HG03280 (cell line): ENCODE results near the gene IGF1R.

Experiments used
- ATAC-seq: cut with Tn5 transposase; IDR thresholded peaks from one replicate; pipeline ENCODE4 v1.9.1; 2021; ENCODE audit warnings: mild to moderate bottlenecking, moderate library complexity; ENCODE audit not compliant: unreplicated experiment

IGF1R gene

DNA sequence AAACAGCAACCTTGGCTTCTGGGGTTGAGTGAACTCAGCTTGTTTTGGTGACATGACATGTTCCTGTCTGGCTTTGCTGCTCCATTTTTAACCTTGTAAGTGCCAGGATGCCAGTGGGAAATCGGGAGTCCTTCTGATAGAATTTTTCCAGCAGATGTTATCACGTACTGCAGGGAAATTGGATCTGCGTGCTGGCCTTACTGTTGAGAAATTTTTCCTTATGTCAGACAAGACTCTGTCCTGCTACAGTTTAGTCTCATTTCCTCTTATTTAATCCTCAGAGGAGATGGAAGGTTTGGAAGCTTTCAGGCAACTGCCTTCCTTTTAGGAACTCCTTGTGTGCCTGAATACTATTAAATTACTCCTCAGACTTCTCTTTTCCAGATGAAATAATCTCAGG is 278.7 kb downstream of the IGF1R start:
- no peak for ATAC-seq

DNA sequence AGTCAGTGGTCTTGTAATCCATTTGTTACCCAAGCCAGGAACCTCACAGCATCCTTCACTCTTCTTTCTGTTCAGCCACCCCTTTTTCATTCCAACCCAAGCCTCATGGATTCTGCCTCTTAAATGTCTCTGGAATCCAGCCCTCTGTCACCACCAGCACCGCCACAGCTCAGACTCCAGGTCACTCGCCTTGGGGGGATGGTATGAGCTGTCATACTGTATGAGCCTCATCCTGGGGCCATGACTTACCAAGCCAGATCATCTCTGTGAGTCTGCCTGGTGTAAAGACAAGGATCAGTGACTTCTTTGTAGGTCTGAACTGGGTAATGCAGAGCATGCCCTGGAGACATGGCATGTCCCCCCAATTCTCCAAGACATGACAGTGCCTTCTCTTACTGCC is 279.7 kb downstream of the IGF1R start:
- no peak for ATAC-seq

DNA sequence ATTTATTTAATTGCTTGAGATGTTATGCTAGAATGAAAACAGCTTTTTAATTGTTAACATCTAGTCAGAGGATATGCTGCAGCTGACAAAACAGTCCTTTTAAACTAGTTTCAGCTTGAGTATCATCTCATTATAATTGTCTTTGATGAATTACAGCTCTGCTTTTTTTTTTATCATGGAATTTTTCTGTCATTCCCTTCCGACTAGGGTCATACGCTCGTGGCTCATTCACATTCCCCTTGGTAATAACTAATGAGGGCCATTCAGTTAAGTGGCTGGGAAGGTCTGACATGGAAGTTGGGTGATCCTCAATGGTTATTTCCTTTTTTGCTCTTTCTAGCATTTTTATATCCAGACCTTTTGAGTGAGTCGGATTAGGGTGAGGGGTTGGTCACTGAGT is 282.2 kb downstream of the IGF1R start:
- ATAC-seq = no peak

DNA sequence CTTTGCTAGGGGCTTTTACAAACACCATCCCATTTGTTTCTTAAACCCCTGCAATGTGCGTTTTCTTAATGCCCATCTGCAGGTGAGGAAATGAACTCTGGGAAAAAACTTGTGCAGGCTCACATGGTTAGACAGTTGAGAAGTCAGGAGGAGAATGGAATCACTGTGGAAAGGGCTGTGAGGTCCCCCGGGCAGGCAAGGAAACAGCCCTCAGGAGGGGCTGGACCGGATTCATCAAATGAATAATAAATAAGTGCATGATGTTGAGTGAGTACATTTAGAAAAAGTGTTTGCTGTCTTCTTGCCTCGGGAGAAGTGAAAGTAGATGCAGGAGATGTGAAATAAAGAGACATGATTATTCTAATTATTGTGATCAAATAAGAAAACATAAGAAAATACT is 282.7 kb downstream of the IGF1R start:
- no peak for ATAC-seq

DNA sequence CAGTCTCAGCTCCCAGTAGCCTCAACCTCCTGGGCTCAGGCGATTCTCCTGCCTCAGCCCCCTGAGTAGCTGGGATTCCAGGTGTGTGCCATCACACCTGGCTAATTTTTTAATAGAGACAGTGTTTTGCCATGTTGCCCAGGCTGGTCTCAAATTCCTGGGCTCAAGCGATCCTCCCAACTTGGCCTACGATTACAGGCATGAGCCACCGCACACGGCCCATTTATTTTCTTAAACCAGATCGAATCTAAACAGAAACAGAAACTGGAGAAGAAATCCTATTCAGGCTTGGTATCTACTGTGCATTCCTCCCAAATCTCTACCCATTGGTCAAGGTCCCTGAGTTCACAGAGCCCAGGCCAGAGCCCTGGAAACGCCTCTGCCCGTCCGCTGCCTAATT is 285.1 kb downstream of the IGF1R start:
- ATAC-seq = no peak

DNA sequence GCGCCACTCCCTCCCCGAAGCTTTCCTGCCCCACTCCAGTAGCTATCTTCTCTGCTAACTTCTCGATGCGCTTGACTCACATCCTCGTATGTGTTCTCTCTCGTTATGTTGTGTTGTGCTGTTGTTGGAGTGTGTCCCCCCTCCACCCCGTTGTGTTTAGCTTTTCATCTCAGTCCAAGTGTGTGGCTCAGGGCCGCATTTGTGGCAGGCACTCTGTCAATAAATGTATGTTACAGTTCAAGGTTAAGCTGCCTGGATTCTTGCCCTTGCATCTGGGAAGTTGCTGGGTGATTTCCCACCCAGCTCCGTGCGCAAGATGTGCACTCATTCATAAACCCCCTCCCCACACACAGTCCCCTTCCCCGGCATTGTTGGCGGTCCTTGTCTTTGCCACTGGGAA is 287.4 kb downstream of the IGF1R start:
- no peak for ATAC-seq

DNA sequence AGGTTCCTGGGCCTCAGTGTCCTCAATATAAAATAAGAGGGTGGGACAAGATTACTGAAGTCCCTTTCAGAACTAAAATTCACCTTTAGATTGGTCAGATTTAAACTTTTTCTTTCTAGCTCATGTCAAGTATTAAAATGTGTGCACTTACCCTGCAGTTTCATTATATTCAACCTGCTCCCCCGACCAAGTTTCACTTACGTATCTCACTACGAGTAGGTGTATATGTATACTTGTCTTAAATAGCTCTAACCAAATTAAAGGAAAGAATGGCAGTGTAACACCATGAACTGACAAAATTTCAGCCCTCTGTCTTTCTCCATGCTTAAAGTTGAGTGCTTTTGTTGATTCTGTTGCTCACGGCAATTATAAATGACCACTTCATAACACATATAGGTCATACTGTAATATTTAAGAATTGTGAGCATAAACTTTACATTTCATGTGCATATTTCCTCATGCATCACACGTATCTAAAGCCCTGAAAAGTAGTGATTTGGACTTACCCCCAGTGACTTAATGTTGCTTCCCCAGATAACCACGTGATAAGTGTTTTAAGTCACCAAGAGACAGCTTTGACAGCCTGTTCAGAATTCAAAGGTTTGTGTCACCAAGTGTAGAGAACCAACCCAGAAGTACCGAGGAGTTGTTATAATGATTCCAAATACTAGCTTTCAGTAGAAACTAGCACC is 289.2 kb downstream of the IGF1R start:
- peak; percentile 84 for ATAC-seq

DNA sequence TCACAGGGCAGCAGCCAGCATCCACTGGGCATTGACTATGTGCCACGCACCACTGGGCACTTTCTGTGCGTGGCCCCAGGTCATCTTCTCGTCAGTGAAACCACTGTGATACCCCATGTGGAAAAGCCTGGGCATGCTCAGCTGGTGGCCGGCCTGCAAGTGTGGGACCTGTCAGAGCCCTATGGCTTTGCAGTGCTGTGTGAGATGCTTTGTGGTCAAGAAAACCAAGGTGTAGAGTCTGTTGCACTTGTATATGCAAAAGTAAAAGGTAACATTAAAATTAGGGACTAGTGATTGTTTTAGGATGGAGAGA is 289.7 kb downstream of the IGF1R start:
- ATAC-seq = peak; percentile 34

DNA sequence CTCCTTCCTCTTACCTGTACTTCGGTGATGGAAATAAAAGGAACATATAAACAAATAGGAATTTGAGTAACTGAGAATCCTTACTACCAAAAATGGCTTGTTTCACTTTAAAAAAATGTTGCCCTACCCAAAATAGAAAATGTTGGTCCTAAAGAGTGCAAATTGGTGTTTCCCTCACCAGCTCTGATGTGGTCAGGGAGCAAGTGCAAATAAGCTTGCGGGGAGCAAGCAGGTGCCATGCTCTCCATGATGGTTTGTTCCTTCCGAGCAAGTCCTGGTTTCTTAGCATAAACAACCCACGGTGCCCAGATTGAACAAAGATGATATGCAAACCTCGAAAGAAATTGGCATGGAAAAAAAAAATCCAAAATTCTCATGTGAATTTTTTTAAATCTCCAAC is 290.5 kb downstream of the IGF1R start:
- ATAC-seq = no peak

DNA sequence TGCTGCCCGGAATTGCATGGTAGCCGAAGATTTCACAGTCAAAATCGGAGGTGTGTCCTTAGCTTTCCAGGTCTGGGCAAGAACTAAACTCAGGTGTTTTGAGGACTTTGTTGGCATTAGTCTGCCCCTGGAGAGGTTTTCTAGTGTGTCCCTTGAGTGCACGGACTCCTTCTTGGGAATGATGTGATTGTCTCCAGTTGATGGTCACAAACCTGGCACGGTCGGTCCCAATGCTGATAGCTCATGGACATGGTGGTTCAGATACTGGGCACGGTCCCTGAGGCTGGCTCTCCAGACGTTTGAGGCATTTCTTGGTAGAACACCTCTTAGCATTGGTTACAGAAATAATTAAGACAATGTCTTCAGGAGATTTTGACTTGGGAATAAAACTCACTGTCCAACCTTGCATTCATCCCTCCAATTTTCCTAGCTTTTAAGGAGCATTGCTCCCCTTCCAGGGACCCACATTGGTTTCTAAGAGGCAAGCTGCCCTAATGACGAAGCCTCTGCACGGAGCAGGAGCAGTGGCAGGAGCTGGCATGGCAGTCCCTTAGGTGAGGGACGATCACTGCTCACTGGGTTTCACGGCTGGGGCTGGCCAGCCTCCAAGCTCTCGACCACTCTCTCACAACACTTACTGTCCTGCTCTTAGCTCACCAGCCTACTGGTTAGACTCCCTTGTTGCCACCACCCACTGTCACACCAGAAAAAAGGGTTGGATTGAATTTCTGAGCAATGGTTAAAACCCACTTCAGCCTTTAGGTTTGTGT is 291.2 kb downstream of the IGF1R start:
- no peak for ATAC-seq

DNA sequence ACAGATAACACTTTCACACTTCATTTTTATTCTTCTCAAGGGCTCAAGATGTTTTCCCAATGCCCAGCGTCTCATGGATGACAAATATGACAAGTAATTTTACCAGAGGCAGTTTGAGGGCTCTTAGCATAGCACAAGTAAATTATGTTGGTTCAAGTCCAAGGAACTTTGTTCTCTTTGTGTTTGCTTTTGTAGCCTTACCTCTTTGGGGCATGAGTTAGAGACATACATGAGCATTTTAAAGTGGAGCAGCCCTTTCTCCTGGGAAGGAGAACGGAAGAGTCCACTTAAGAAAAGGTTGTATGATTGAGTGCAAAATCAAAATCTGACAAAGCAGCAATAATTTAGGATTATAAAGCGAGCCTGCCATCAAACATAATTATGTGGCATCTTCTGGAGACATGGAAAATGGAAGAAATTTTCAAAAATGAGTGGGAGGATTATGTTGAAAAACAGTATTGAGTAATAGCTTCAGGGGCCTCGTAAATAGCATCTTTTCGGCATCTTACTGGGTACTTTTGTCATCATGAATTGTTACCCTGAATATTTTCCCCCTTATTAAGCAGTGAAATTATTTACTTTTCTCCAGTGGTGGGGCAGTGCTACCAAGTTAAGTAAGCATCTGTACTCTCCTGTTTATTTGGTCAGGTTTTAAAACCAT is 293.4 kb downstream of the IGF1R start:
- ATAC-seq = no peak

DNA sequence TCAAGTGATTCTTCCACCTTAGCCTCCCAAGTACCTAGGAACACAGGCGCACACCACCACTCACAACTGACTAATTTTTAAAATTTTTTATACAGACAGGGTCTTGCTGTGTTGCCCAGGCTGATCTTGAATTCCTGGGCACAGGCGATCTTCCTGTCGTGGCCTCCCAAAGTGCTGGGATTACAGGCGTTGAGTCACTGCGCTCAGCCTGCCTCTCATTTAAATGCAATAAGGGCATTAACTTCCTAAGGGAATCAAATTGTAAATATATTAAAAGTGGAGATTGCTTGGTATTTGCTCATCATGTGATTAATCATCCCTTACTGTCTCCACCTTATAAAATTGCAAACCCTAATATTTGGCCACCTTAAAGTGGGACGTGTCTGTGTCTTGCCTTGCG is 294.1 kb downstream of the IGF1R start:
- ATAC-seq = no peak

DNA sequence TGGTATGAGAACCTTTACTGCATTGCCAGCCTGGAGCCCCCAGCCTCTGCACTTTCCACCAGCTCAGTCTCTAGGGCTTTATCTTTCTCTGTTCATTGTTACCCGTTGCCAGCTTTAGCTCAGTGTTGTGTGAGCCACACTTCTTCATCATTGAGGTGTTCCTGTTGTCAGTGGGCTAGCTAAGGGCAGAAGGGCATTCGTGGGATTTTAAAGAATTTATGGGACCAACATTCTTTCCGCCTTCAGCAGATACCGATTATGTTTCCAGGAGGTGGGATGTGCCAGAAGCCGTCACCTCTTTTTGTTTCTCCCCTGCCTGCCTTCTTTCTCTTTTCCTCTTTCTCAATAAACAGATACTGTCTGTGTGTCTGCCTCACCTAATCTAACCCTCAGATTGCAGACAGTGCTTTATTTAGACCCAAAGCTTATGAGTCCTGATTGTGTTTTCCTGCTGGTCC is 294.7 kb downstream of the IGF1R start:
- no peak for ATAC-seq

DNA sequence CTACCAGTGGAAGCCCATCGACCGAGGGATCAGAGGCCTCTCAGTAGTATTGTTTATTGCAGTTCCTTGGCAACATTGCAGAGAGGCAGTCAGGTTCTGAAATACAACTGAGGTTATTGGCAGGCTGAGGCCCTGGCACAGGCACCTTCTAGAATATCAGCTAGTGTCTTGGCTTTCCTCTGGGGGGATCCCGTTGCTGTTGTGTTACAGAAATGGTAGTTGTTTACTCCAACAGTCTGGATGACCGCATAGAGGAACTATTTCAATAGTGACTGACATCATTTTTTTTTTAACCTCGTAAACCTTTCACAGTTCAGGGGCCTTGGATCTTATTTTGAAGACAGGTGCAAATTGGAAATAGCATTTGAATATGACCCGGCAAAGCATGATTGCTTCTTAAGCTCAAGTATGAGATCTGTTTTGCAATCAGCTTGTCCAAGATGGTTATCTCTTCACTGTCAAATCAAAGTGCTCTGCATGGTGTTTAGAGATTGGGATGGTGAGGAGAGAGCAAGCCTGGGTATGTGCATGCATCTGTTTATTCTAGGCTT is 295.3 kb downstream of the IGF1R start:
- no peak for ATAC-seq

DNA sequence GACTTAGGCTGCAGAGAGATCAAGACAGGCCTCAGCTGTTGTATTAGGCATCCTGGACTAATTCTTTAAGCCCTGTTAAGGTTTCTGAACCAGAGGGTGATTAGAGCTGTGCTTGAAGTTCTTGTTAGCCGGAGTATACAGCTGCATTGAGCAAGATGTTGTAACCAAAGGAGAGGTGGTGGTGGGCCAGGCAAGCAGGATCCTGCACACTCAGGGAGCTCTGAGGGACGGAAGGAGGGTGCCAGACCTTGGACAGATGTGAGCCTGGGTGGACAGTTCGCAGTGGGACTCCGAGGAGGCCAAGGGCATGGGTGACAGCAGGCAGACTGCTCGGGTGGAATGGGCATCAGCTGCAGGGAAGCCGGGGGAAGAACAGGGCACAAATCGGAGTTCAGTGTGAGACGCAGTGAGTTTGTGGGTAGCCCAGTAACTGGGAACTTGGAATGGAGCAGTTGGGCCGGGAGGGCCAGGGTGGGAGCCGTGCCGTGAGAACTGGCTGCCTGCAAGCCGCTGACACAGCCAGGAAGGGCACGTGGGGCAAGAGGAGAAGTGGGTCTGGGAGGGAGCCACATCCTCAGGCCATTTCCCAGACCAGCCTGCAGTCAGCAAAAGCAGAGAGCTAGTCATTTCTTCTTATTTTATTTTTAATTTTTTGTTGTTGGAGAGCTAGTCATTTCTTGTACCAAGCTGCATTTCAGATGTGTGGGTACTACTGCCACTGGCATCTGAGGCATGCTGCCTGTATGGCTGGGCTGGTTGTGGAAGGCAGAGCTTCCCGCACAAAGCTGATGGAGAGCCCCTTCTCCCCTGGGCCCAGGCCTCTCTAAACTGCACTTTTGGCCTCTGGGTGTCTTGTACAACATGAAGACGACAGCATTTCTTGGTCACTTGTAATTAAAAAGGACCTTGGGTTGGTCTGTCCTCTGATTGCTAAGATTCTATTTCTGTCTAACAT is 298.2 kb downstream of the IGF1R start:
- no peak for ATAC-seq

DNA sequence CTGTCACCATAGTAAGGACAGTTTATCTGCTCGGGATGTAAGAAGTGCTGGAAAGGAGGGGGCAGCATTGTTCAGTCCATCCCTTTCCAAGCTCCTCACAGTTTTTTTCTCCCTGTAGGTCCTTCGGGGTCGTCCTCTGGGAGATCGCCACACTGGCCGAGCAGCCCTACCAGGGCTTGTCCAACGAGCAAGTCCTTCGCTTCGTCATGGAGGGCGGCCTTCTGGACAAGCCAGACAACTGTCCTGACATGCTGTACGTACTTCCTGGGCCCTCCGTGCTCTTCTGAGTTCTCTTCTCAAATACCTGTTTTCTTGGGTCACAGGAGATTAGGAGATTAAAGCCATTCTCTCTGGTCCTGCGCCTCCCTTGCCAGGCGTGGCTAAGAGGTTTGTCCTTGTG is 300.1 kb downstream of the IGF1R start:
- ATAC-seq = no peak

DNA sequence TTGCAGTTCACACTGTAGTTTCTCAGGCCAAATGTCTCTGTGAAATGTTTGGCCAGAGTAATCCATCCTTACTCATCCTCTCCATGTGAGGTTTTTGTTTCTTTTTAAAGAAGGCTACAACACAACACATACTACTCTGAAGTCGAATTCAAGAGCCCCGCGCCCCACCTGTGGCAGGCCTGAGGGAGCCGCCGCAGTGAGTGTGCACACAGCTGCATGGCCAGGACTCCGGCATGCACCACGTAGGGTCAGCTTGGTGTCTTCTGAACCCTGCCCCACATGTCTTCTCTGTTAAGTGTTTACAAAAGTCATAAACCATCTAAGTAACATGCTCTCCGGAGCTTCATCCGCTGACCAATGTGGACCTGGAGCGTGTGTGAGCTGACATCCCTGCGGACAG is 300.6 kb downstream of the IGF1R start:
- no peak for ATAC-seq

DNA sequence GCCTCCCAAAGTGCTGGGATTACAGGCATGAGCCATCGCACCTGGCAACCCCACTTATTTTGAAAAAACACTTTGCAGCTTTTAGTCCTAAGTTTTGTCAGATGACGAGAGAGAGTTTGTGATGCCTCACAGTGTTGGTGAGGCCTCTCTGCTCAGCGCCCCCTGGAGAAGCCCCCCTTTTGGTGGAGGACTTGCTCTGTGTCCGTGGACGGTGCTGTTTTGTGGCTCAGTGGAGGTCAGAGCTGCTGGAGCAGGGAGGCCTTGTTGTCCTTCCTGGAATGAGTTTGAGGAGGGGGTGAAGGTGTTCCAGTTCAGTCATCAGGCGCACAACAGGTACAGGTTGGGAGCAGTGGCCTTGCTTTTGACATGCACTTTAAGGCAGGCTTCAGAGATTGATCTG is 301.3 kb downstream of the IGF1R start:
- ATAC-seq = no peak

DNA sequence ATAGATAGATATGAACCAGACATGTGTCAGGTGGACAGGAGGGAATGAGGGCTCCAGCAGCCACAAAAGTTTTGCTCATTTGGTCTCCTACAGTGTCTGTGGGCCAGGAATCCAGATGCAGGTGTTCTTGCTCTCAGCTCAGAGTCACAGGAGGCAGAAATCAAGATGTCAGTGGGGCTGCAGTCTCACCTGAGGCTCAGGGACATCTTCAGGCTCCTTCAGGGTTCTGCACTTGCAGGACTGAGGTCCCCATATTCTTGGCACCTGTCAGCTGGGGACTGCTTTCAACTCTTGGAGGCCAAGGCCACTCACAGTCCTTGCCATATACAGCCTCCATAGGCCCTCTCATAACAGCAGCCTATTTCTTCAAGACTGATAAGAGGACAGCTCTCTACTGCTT is 301.9 kb downstream of the IGF1R start:
- ATAC-seq = no peak

DNA sequence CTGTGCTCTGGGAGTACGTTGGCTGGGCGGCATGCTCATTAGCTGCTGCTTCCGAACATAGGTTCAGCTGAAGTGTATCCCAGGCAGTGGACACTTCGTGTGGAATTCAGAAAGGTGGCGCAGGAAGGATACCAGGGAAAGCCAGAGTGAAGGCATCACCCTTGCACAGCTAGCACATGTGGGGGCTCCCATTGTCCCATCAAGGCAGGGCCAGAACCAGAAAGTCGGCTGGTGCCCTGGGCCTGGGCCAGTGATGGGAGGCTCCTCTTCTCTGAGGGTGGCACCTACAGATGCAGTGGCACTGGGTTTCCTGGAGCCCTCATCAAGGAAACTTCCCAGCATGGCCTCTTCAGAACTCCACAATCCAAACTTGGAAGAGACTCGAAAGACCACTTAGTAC is 302.7 kb downstream of the IGF1R start:
- ATAC-seq = no peak
